Germinal center (tissue), 1 donor: ENCODE results near the gene CDC42SE2.
"Not testable (repeated sequence)": the region's sequence is repeated elsewhere in the genome, so short reads cannot be mapped to it uniquely, and the experiment has no call there.

Experiments
- DNase-seq: peaks from one replicate; pipeline ENCODE4 v3.0.0; 2012; ENCODE audit warnings: mixed read lengths, low spot score

CDC42SE2 gene

DNA sequence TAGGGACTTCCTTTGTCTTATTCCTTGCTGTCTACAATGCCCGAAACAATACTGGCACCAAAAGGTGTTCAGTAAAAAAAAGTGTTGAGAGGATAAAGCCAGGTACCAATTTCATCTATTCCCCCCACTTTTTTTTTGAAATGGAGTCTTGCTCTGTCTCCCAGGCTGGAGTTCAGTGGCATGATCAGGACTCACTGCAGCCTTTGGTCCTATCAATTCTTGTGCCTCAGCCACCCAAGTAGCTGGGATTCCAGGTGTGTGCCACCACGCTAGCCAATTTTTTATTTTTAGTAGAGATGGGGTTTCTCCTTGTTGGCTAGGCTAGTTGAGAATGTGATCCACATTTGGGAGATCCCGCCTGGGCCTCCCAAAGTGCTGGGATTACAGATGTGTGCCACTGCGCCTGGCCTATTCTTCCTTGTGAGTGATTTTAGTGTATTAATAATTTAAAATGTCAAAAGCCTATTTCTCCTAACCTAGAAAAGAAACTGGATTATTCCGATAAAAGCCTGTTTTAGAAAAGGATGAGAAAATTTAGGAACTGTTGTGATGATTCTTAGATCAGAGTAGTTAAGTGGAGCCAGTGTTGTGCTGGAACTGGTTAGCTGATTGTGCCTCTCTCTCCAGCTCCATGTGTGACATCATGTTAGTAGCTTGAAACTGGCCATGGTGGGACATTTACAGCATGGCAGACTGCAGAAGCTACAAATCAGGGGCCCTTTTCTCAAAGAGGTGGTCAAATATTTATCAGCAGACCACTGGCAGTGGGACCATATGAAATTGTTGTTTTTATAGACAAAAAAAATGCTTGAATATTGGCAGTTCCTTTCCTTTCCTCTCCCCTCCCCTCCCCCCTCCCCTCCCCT, 14.3 kb downstream of the CDC42SE2 start:
- DNase-seq: no peak

- not testable (repeated sequence) for DNase-seq
Measured at GRCh38 chr5:131278741-131279124, 14.9 kb downstream of the CDC42SE2 start.

- DNase-seq: peak; percentile 37
Measured at GRCh38 chr5:131279204-131279603, 15.4 kb downstream of the CDC42SE2 start.

- no peak for DNase-seq
Measured at GRCh38 chr5:131280417-131280816, 16.6 kb downstream of the CDC42SE2 start.

- DNase-seq: no peak
Measured at GRCh38 chr5:131281133-131281867, 17.4 kb downstream of the CDC42SE2 start.

- DNase-seq: no peak
Measured at GRCh38 chr5:131281868-131282234, 18.0 kb downstream of the CDC42SE2 start.

GRCh38 chr5:131282235-131282634, 18.4 kb downstream of the CDC42SE2 start:
- no peak for DNase-seq

- no peak for DNase-seq
Measured at GRCh38 chr5:131285703-131286399, 22.0 kb downstream of the CDC42SE2 start.

DNA sequence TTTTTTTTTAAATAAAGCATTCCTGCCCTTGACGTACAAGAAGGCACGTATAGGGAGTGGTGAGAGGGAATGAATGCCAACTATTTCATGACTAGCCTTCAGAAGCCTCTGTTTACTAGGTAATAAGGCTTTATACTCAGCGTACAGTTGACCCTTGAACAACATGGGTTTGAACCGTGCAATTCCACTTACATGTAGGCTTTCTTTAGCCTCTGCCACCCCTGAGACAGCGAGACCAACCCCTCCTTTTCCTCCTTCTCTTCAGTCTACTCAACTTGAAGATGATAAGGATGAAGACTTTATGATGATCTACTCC, 22.5 kb downstream of the CDC42SE2 start:
- DNase-seq: no peak

- DNase-seq: no peak
Measured at GRCh38 chr5:131288328-131288727, 24.5 kb downstream of the CDC42SE2 start.

- DNase-seq: no peak
Measured at GRCh38 chr5:131289738-131290137, 25.9 kb downstream of the CDC42SE2 start.

DNA sequence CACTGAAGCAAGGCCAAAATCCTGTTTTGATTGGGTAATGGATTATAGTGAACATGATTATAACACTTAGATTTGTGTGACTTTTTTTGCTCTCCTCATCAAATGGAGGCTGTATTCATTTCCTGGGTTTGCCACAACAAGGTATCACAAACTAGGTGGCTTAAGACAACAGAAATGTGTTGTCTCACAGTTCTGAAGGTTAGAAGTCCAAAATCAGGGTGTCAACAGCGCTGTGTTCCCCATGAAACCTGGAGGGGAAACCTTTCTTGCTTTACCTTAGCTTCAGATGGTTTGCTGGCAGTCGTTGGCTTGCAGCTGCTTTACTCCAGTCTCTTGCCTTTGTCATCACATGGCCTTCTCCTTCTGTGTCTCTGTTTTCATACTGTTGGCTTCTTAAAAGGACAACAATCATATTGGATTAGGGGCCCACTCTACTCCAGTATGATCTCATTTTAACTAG, 32.4 kb downstream of the CDC42SE2 start:
- DNase-seq: no peak

DNA sequence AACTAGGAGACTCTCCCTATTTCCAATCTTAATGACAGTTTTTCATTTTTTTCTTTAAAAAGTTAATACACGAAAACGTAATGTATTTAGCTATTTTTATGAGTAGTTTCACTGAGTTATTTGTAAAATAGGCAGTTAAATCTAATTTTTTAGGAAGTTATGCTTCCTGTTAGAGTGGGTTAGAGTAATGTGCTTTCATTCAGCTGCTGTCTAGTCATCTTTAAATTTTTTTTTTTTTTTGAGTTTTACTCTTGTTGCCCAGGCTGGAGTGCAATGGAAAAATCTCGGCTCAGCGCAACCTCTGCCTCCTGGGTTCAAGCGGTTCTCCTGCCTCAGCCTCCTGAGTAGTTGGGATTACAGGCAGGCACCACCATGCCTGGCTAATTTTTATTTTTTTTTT, 34.0 kb downstream of the CDC42SE2 start:
- no peak for DNase-seq

DNA sequence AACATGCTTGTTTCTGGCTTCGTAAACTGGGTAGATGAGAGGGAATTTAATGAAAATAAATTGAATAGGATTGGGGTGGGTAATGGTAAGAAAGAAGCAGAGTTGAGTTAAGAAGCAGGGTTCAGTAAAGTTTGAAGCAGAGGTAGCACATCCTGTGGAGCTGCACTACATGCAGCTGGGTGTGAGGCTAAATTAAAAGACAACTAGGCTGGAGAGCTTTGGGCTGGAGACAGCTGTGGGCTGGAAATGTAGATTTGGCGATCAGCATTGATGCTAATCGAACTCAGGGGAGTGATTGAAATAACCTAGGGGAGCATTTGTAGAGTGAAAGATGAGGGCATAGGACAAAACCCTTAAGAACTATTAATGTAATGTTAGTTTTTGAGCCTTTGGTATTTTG, 35.6 kb downstream of the CDC42SE2 start:
- DNase-seq: no peak

- no peak for DNase-seq
Measured at GRCh38 chr5:131302506-131302905, 38.7 kb downstream of the CDC42SE2 start.

GRCh38 chr5:131303537-131303936, 39.7 kb downstream of the CDC42SE2 start:
- no peak for DNase-seq

- no peak for DNase-seq
Measured at GRCh38 chr5:131304414-131304813, 40.6 kb downstream of the CDC42SE2 start.

DNA sequence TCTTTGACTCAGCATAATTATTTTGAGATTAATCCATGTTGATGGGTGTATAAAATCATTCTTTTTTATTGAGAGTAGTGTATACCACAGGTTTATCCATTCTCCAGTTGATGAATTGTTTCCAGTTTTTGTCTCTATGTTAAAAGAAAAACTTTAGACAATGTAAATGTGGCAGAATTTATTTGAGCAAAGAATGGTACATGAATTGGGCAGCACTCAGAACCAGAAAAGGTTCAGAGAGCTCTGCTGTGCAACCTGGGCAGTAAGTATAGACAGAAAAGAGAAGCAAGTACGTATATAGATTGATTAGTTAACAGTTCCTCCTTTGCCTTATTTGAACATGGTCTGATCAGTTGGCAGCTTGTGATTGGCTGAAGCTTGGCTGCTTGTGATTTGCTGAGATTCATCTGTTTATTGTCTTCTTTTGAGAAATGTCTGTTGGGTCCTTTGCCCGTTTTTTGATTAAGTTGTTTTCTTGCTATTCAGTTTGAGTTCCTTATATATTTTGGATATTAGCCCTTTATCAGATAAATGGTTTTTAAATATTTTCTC, 41.4 kb downstream of the CDC42SE2 start:
- no peak for DNase-seq

DNA sequence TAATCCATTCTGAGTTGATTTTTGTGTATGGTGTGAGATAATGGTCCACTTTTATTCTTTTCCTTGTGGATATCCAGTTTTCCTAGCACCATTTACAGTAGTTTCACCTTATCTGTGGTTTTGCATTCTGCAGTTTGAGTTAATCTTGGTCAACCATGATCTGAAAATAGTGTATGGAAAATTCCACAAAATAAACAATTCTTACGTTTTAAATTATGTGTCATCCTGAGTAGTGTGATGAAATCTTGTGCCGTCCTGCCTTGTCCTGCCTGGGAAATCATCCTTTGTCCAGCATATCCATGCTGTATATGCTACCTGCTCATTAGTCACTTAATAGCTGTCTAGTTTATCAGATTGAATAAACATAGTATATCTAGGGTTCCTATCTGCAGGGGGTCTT, 42.1 kb downstream of the CDC42SE2 start:
- DNase-seq: no peak

DNA sequence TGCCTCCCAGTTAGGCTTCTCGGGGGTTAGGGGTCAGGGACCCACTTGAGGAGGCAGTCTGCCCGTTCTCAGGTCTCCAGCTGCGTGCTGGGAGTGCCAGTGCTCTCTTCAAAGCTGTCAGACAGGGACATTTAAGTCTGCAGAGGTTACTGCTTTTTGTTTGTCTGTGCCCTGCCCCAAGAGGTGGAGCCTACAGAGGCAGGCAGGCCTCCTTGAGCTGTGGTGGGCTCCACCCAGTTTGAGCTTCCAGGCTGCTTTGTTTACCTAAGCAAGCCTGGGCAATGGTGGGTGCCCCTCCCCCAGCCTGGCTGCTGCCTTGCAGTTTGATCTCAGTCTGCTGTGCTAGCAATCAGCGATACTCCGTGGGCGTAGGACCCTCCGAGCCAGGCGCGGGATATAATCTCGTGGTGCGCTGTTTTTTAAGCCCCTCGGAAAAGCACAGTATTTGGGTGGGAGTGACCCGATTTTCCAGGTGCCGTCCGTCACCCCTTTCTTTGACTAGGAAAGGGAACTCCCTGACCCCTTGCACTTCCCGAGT, 48.5 kb downstream of the CDC42SE2 start:
- not testable (repeated sequence) for DNase-seq

GRCh38 chr5:131316026-131316425, 52.2 kb downstream of the CDC42SE2 start:
- no peak for DNase-seq

DNA sequence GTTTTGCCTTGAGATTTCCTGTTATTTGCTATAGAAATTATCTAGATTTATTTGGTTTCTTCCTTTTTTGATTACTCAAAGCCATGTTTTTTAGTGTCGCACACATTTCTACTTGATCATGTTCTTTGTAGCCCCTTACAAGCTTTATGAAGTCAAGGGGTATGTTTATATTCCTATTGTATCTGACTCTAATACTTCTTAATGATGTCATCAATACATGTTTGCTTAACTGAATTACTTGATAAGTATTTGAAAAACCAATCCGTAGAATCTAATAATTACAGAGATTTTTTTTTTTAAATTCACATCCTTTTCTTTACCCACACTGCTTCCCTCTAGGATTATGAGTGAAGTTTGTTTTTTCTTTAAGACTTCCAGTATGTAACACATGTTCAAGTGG, 53.0 kb downstream of the CDC42SE2 start:
- no peak for DNase-seq
